CD4-positive, alpha-beta T cell treated with Interleukin-1 beta for 1 hour (primary cell): ENCODE results near the gene CDK1.
A peak's percentile ranks its signal among the peaks of the same experiment; 100 is the strongest.

Source experiments
- DNase-seq, 2 donors: peaks; one replicate each; pipeline ENCODE4 v3.0.0-alpha.2; 2020 to 2022

The CDK1 gene

GRCh38 chr10:60778214-60778970 lies at the start of gene CDK1:
CDK1 (plus strand) TSS chr10:60778478; CDS start chr10:60780166, 1,688 bp downstream.
- DNase-seq = peak; percentile 96 to 98

GRCh38 chr10:60729106-60729505 lies 49.2 kb upstream of the CDK1 start:
- no peak for DNase-seq

- peak; percentile 2 to 59 for DNase-seq
These were observed 47.0 kb upstream of the CDK1 start for GRCh38 chr10:60731134-60731885.

- peak; percentile 14 to 56 for DNase-seq
These were observed 46.0 kb upstream of the CDK1 start for GRCh38 chr10:60732198-60732806.

- peak; percentile 5 to 63 for DNase-seq
These were observed 45.3 kb upstream of the CDK1 start for GRCh38 chr10:60732807-60733516.

- DNase-seq = peak in 1 of 2 donors; percentile 30
These were observed 44.8 kb upstream of the CDK1 start for GRCh38 chr10:60733517-60733822.

- no peak for DNase-seq
These were observed 44.5 kb upstream of the CDK1 start for GRCh38 chr10:60733826-60734225.

- no peak for DNase-seq
These were observed 44.1 kb upstream of the CDK1 start for GRCh38 chr10:60734226-60734625.

- no peak for DNase-seq
These were observed 43.0 kb upstream of the CDK1 start for GRCh38 chr10:60735244-60735643.

- no peak for DNase-seq
These were observed 41.0 kb upstream of the CDK1 start for GRCh38 chr10:60737242-60737641.

- no peak for DNase-seq
These were observed 38.7 kb upstream of the CDK1 start for GRCh38 chr10:60739558-60739957.

- no peak for DNase-seq
These were observed 35.8 kb upstream of the CDK1 start for GRCh38 chr10:60742512-60742911.

GRCh38 chr10:60747817-60748469 lies 30.3 kb upstream of the CDK1 start:
- no peak for DNase-seq

GRCh38 chr10:60753152-60753551 lies 25.1 kb upstream of the CDK1 start:
- no peak for DNase-seq

GRCh38 chr10:60753817-60754216 lies 24.5 kb upstream of the CDK1 start:
- DNase-seq = no peak

GRCh38 chr10:60757420-60757895 lies 20.8 kb upstream of the CDK1 start:
- no peak for DNase-seq

- DNase-seq = no peak
These were observed 19.1 kb upstream of the CDK1 start for GRCh38 chr10:60759181-60759580.

GRCh38 chr10:60760711-60761210 lies 17.5 kb upstream of the CDK1 start:
- DNase-seq = no peak

GRCh38 chr10:60762554-60762953 lies 15.7 kb upstream of the CDK1 start:
- no peak for DNase-seq

- DNase-seq = no peak
These were observed 10.9 kb upstream of the CDK1 start for GRCh38 chr10:60767424-60767823.

- DNase-seq = no peak
These were observed 8.9 kb upstream of the CDK1 start for GRCh38 chr10:60769406-60769805.

GRCh38 chr10:60777696-60778213 lies 523 bp upstream of the CDK1 start:
- no peak for DNase-seq
